Putamen (tissue), 1 donor: Measurements from ENCODE around the gene SCGB1A1.
A peak's percentile ranks its signal among the peaks of the same experiment; 100 is the strongest.

Source experiments
- DNase-seq: peaks from one replicate; pipeline ENCODE4 v3.0.0-alpha.2; 2016; ENCODE audit warnings: low spot score

SCGB1A1 gene

GRCh38 chr11:62398011-62398994, 20.5 kb upstream of the SCGB1A1 start:
- no peak for DNase-seq

- DNase-seq, result no peak
Measured at GRCh38 chr11:62399172-62399877, 19.5 kb upstream of the SCGB1A1 start.

- DNase-seq, result no peak
Measured at GRCh38 chr11:62399878-62400266, 19.0 kb upstream of the SCGB1A1 start.

GRCh38 chr11:62400281-62400680, 18.6 kb upstream of the SCGB1A1 start:
- DNase-seq, result no peak

- peak; percentile 50 for DNase-seq
Measured at GRCh38 chr11:62400760-62401159, 18.1 kb upstream of the SCGB1A1 start.

- no peak for DNase-seq
Measured at GRCh38 chr11:62401356-62401755, 17.5 kb upstream of the SCGB1A1 start.

- no peak for DNase-seq
Measured at GRCh38 chr11:62401811-62402210, 17.0 kb upstream of the SCGB1A1 start.

- no peak for DNase-seq
Measured at GRCh38 chr11:62402226-62402959, 16.4 kb upstream of the SCGB1A1 start.

- DNase-seq, result no peak
Measured at GRCh38 chr11:62402960-62403730, 15.7 kb upstream of the SCGB1A1 start.

GRCh38 chr11:62404435-62404834, 14.4 kb upstream of the SCGB1A1 start:
- no peak for DNase-seq

- no peak for DNase-seq
Measured at GRCh38 chr11:62404901-62405300, 13.9 kb upstream of the SCGB1A1 start.

GRCh38 chr11:62406034-62406433, 12.8 kb upstream of the SCGB1A1 start:
- DNase-seq, result no peak

- DNase-seq, result no peak
Measured at GRCh38 chr11:62409831-62410230, 9.0 kb upstream of the SCGB1A1 start.

GRCh38 chr11:62410972-62411371, 7.9 kb upstream of the SCGB1A1 start:
- no peak for DNase-seq

- no peak for DNase-seq
Measured at GRCh38 chr11:62411524-62411923, 7.3 kb upstream of the SCGB1A1 start.

GRCh38 chr11:62413060-62413696, 5.7 kb upstream of the SCGB1A1 start:
- no peak for DNase-seq

GRCh38 chr11:62416596-62416995, 2.2 kb upstream of the SCGB1A1 start:
- DNase-seq, result no peak

- no peak for DNase-seq
Measured at GRCh38 chr11:62418136-62418535, 697 bp upstream of the SCGB1A1 start.

- no peak for DNase-seq
Measured at GRCh38 chr11:62419314-62419929, 589 bp downstream of the SCGB1A1 start.

GRCh38 chr11:62419943-62420342, 1.1 kb downstream of the SCGB1A1 start:
- no peak for DNase-seq

- DNase-seq, result no peak
Measured at GRCh38 chr11:62420882-62421281, 2.0 kb downstream of the SCGB1A1 start.
